Stimulated activated CD4-positive, alpha-beta T cell treated with anti-CD3 and anti-CD28 coated beads, Interleukin-12 subunit alpha, Interleukin-12 subunit beta, amount 100 ng/mL, for 48 hours (primary cell): ENCODE data around the gene IL25.
"Not testable (repeated sequence)": the region's sequence is repeated elsewhere in the genome, so short reads cannot be mapped to it uniquely, and the experiment has no call there.

Experiments used
- DNase-seq, 3 donors: peaks; one replicate each; pipeline ENCODE4 v3.0.0-alpha.2; 2020; ENCODE audit warnings: low read depth in 2 of 3, low spot score in 1 of 3

The IL25 gene

GRCh38 chr14:23372509-23372908 lies at the start of gene IL25:
IL25 (plus strand) TSS chr14:23372809.
- DNase-seq = no peak

GRCh38 chr14:23323838-23324454 lies 48.7 kb upstream of the IL25 start:
- DNase-seq = no peak

GRCh38 chr14:23324455-23324846 lies 48.2 kb upstream of the IL25 start:
- DNase-seq = no peak

- no peak for DNase-seq
Observed at GRCh38 chr14:23324993-23325392, 47.6 kb upstream of the IL25 start.

GRCh38 chr14:23325746-23326145 lies 46.9 kb upstream of the IL25 start:
- not testable (repeated sequence) for DNase-seq

GRCh38 chr14:23326491-23327332 lies 45.9 kb upstream of the IL25 start:
- DNase-seq = no peak

GRCh38 chr14:23327947-23328744 lies 44.5 kb upstream of the IL25 start:
- DNase-seq = peak; percentile 52 to 70 (median 59)

- no peak for DNase-seq
Observed at GRCh38 chr14:23335623-23336022, 37.0 kb upstream of the IL25 start.

GRCh38 chr14:23339506-23340268 lies 32.9 kb upstream of the IL25 start:
- no peak for DNase-seq

GRCh38 chr14:23344481-23344880 lies 28.1 kb upstream of the IL25 start:
- no peak for DNase-seq

- no peak for DNase-seq
Observed at GRCh38 chr14:23345987-23346692, 26.5 kb upstream of the IL25 start.

- DNase-seq = no peak
Observed at GRCh38 chr14:23346693-23347405, 25.8 kb upstream of the IL25 start.

GRCh38 chr14:23347406-23348296 lies 25.0 kb upstream of the IL25 start:
- DNase-seq = no peak

GRCh38 chr14:23348297-23348655 lies 24.3 kb upstream of the IL25 start:
- no peak for DNase-seq

GRCh38 chr14:23349156-23349845 lies 23.3 kb upstream of the IL25 start:
- DNase-seq = no peak

- no peak for DNase-seq
Observed at GRCh38 chr14:23351681-23352505, 20.7 kb upstream of the IL25 start.
